ENCODE measurements around the gene TSR1. TPM values are rescaled to one million over a fixed set of nuclear protein-coding genes. Genes with fewer than 3 reads are reported as not detected.

The TSR1 gene
- total RNA-seq, 1 donor from 2014 or later = 78.3 TPM

- H3K36me3 Mint-ChIP-seq (ENCODE audit: low read depth) = peaks cover 3% of the 10 kb centered on the region
- H3K27me3 Mint-ChIP-seq (ENCODE audit: low read depth) = no peaks in the 10 kb centered on the region
Measured at GRCh38 chr17:2312736-2313135, 23.5 kb downstream of the TSR1 start.

DNA sequence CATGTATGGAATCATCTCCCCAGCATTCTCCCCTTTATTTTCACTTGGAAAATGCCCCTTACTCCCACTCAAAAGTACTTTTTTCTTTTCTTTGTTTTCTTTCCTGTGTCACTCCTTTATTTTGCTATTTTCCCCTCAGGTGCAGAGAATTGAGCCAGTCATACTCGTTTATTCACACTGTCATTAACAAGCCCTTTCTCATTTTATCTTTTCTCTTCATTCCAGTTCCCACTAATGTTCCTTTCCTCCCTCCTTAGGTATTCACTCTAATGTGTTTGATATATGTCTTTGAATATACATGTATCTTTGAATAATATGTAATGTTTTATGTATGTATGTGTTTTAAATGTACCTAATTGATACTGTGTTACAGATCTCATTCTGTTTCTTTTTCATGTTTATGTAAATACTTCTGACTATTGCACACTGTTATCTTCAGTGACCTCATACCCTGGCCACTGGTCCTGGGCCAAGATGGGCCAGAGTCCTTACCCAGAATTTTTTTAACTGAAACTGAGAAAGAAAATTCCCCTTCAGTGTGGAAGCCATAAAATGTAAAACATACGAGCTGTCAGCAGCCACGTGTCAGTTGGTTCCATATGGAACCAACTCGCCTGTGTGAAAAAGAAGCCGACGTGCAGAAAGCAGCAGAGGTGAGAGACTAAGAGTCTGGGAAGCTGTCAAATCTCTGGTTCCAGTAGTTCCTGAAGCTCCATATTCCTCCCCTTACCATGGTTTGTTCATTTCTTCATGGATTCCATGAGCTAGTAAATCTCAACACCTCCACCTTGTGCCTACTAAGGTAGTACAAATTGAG lies 26.7 kb downstream of the TSR1 start:
- peaks cover 22% of the 10 kb centered on the region for H3K4me1 Mint-ChIP-seq (ENCODE audit: low read depth)
- peaks cover 16% of the 10 kb centered on the region for H3K36me3 Mint-ChIP-seq (ENCODE audit: low read depth)
- H3K9me3 Mint-ChIP-seq = no peaks in the 10 kb centered on the region
- no peaks in the 10 kb centered on the region for H3K27me3 Mint-ChIP-seq (ENCODE audit: low read depth)
- H3K27ac Mint-ChIP-seq = no peak overlapping the region
- intact Hi-C loops (cut with micrococcal nuclease) = no loop called here
- H3K4me3 Mint-ChIP-seq (ENCODE audit: low read depth) = no peak overlapping the region
- DNase-seq (ENCODE audit: low spot score) = no peak

More at GRCh38 chr17:2312736-2313135, 23.5 kb downstream of the TSR1 start:
- intact Hi-C loops (cut with micrococcal nuclease) = no loop called here
- DNase-seq (ENCODE audit: low spot score) = no peak
- no peak overlapping the region for H3K4me3 Mint-ChIP-seq (ENCODE audit: low read depth)
- no peaks in the 10 kb centered on the region for H3K9me3 Mint-ChIP-seq
- H3K4me1 Mint-ChIP-seq (ENCODE audit: low read depth) = peaks cover 4% of the 10 kb centered on the region
- no peak overlapping the region for H3K27ac Mint-ChIP-seq

- Mint-ChIP-seq H3K27ac (no peak overlapping the region), H3K4me3 (ENCODE audit: low read depth) (peak overlapping the region; percentile 69), H3K4me1 (ENCODE audit: low read depth) (peaks cover 29% of the 10 kb centered on the region), H3K27me3 (ENCODE audit: low read depth) (no peaks in the 10 kb centered on the region), H3K36me3 (ENCODE audit: low read depth) (peaks cover 24% of the 10 kb centered on the region), H3K9me3 (no peaks in the 10 kb centered on the region)
- intact Hi-C loops (cut with micrococcal nuclease) = loop anchor here (5.0 kb wide), 1 partner anchor 43 kb away; no protein-coding TSS in a partner anchor
- DNase-seq (ENCODE audit: low spot score) = no peak
Measured at GRCh38 chr17:2304931-2305330, 31.3 kb downstream of the TSR1 start.

GRCh38 chr17:2303204-2304188 lies 32.8 kb downstream of the TSR1 start, which contains the start of the genes SMG6 and SRR:
SMG6 (minus strand) TSS chr17:2303785; CDS start chr17:2303720, 65 bp downstream.
SRR (plus strand) TSS chr17:2303950; CDS start chr17:2315561, 11,611 bp downstream.
- peaks cover 25% of the 10 kb centered on the region for H3K4me1 Mint-ChIP-seq (ENCODE audit: low read depth)
- peaks cover 27% of the 10 kb centered on the region for H3K36me3 Mint-ChIP-seq (ENCODE audit: low read depth)
- H3K9me3 Mint-ChIP-seq = no peaks in the 10 kb centered on the region
- H3K4me3 Mint-ChIP-seq (ENCODE audit: low read depth) = peak within 1 kb of the TSS; percentile 87
- peak; percentile 90 for DNase-seq (ENCODE audit: low spot score)
- no peaks in the 10 kb centered on the region for H3K27me3 Mint-ChIP-seq (ENCODE audit: low read depth)
- peak within 1 kb of the TSS; percentile 70 for H3K27ac Mint-ChIP-seq
- intact Hi-C loops (cut with micrococcal nuclease) = loop anchor here (1.0 to 5.0 kb wide), 4 partner anchors 34 to 587 kb away; partner anchors contain the start of genes MNT and SGSM2

GRCh38 chr17:2302778-2303203 lies 33.5 kb downstream of the TSR1 start:
- Mint-ChIP-seq H3K27ac (peak overlapping the region; percentile 70), H3K27me3 (ENCODE audit: low read depth) (no peaks in the 10 kb centered on the region), H3K4me1 (ENCODE audit: low read depth) (peaks cover 25% of the 10 kb centered on the region), H3K4me3 (ENCODE audit: low read depth) (peak overlapping the region; percentile 87), H3K9me3 (no peaks in the 10 kb centered on the region), H3K36me3 (ENCODE audit: low read depth) (peaks cover 27% of the 10 kb centered on the region)
- DNase-seq (ENCODE audit: low spot score) = no peak
- intact Hi-C loops (cut with micrococcal nuclease) = loop anchor here (1.0 to 5.0 kb wide), 4 partner anchors 35 to 586 kb away; partner anchors contain the start of genes MNT and SGSM2

DNA sequence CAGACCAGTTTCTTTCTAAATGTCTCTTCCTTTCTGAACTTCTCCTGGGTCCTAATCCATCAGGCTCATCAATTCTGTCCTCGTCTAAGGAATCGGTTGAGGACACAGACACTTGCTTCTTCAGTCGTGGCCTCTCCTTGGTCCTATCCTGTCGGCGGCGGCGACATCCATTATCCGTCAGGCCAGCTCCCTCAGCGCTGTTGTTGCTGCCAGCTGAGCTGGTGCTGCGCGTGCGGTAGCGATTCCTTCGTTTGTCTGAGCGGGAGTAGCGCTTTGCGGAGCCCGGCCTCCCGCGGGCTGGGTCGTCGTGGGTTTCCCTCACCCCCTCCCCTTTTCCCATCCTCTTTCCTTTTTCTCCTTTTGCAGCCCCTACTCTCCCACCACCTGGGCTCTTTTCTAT lies 36.5 kb downstream of the TSR1 start:
- no peak for DNase-seq (ENCODE audit: low spot score)
- H3K27ac Mint-ChIP-seq = no peak overlapping the region
- H3K27me3 Mint-ChIP-seq (ENCODE audit: low read depth) = no peaks in the 10 kb centered on the region
- H3K36me3 Mint-ChIP-seq (ENCODE audit: low read depth) = peaks cover 41% of the 10 kb centered on the region
- H3K4me3 Mint-ChIP-seq (ENCODE audit: low read depth) = no peak overlapping the region
- H3K9me3 Mint-ChIP-seq = no peaks in the 10 kb centered on the region
- intact Hi-C loops (cut with micrococcal nuclease) = loop anchor here (5.0 kb wide), 1 partner anchor 37 kb away; no protein-coding TSS in a partner anchor
- peaks cover 27% of the 10 kb centered on the region for H3K4me1 Mint-ChIP-seq (ENCODE audit: low read depth)

GRCh38 chr17:2299136-2299535 lies 37.1 kb downstream of the TSR1 start:
- Mint-ChIP-seq H3K27ac (no peak overlapping the region), H3K36me3 (ENCODE audit: low read depth) (peaks cover 46% of the 10 kb centered on the region), H3K4me3 (ENCODE audit: low read depth) (no peak overlapping the region), H3K27me3 (ENCODE audit: low read depth) (no peaks in the 10 kb centered on the region), H3K9me3 (no peaks in the 10 kb centered on the region), H3K4me1 (ENCODE audit: low read depth) (peaks cover 31% of the 10 kb centered on the region)
- no peak for DNase-seq (ENCODE audit: low spot score)
- intact Hi-C loops (cut with micrococcal nuclease) = no loop called here

DNA sequence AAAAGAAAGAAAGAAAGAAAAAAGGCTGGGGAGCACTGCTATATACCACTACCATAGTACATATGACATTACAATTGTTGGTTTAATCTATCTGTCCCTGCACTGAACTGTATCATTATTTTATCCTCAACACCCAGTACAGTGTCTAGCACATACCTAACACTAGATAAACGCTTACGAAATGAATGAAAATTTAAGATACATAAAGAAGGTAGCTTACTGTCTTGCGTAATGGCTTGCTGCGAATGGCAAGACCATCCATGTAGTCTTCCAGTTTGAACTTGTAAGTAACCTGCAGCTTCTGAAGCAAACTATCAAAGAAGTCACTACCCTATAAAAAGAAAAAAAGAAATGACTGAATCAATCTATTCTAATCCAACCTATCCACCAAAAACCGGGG lies 39.2 kb downstream of the TSR1 start:
- Mint-ChIP-seq H3K36me3 (ENCODE audit: low read depth) (peaks cover 58% of the 10 kb centered on the region), H3K4me3 (ENCODE audit: low read depth) (no peak overlapping the region), H3K27ac (no peak overlapping the region), H3K9me3 (no peaks in the 10 kb centered on the region), H3K27me3 (ENCODE audit: low read depth) (no peaks in the 10 kb centered on the region), H3K4me1 (ENCODE audit: low read depth) (peaks cover 27% of the 10 kb centered on the region)
- intact Hi-C loops (cut with micrococcal nuclease) = no loop called here
- no peak for DNase-seq (ENCODE audit: low spot score)

- H3K27me3 Mint-ChIP-seq (ENCODE audit: low read depth) = no peaks in the 10 kb centered on the region
- peaks cover 24% of the 10 kb centered on the region for H3K4me1 Mint-ChIP-seq (ENCODE audit: low read depth)
- H3K36me3 Mint-ChIP-seq (ENCODE audit: low read depth) = peaks cover 68% of the 10 kb centered on the region
- no peaks in the 10 kb centered on the region for H3K9me3 Mint-ChIP-seq
- peak overlapping the region; percentile 20 for H3K27ac Mint-ChIP-seq
- no peak for DNase-seq (ENCODE audit: low spot score)
- H3K4me3 Mint-ChIP-seq (ENCODE audit: low read depth) = no peak overlapping the region
- intact Hi-C loops (cut with micrococcal nuclease) = no loop called here
Measured at GRCh38 chr17:2295575-2295974, 40.7 kb downstream of the TSR1 start.

GRCh38 chr17:2292100-2292499 lies 44.2 kb downstream of the TSR1 start:
- Mint-ChIP-seq H3K27ac (no peak overlapping the region), H3K4me1 (ENCODE audit: low read depth) (peaks cover 22% of the 10 kb centered on the region), H3K36me3 (ENCODE audit: low read depth) (peaks cover 71% of the 10 kb centered on the region)

DNA sequence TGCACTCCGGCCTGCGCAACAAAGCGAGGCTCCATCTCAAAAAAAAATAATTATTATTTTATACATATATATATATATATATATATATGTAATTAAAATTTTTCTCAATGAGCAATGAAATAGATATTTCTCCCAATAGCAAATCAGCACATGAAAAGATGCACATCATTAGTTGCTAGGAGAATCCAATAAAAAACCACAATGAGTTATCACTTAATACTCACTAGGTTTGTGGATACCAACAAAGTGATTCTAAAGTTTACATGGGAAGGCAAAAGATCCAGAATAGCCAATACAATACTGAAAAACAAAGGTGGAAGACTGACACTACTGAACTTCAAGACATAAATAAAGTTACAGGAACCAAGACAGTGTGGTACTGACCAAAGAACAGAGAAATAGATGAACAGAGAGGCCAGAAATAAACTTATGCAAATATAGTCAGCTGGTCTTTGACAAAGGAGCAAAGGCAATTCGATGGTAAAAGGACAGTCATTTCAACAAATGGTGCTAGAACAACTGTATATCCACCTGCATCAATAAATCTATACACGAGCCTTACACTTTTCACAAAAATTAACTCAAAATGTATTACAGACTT lies 46.3 kb downstream of the TSR1 start:
- intact Hi-C loops (cut with micrococcal nuclease) = no loop called here
- Mint-ChIP-seq H3K27me3 (ENCODE audit: low read depth) (no peaks in the 10 kb centered on the region), H3K4me1 (ENCODE audit: low read depth) (peaks cover 11% of the 10 kb centered on the region), H3K36me3 (ENCODE audit: low read depth) (peaks cover 64% of the 10 kb centered on the region), H3K27ac (peak overlapping the region; percentile 14), H3K4me3 (ENCODE audit: low read depth) (no peak overlapping the region), H3K9me3 (no peaks in the 10 kb centered on the region)
- no peak for DNase-seq (ENCODE audit: low spot score)

More at GRCh38 chr17:2292100-2292499, 44.2 kb downstream of the TSR1 start:
- H3K9me3 Mint-ChIP-seq = no peaks in the 10 kb centered on the region
- H3K4me3 Mint-ChIP-seq (ENCODE audit: low read depth) = no peak overlapping the region
- H3K27me3 Mint-ChIP-seq (ENCODE audit: low read depth) = no peaks in the 10 kb centered on the region
- no peak for DNase-seq (ENCODE audit: low spot score)
- intact Hi-C loops (cut with micrococcal nuclease) = no loop called here

GRCh38 chr17:2283302-2283701 lies 53.0 kb downstream of the TSR1 start:
- no peak for DNase-seq (ENCODE audit: low spot score)
- no peak overlapping the region for H3K4me3 Mint-ChIP-seq (ENCODE audit: low read depth)
- H3K4me1 Mint-ChIP-seq (ENCODE audit: low read depth) = peaks cover 41% of the 10 kb centered on the region
- H3K36me3 Mint-ChIP-seq (ENCODE audit: low read depth) = peaks cover 73% of the 10 kb centered on the region
- H3K27ac Mint-ChIP-seq = peak overlapping the region; percentile 10
- intact Hi-C loops (cut with micrococcal nuclease) = loop anchor here (2.0 kb wide), 1 partner anchor 229 kb away; the partner anchor contains the start of gene HIC1
- H3K27me3 Mint-ChIP-seq (ENCODE audit: low read depth) = no peaks in the 10 kb centered on the region
- no peaks in the 10 kb centered on the region for H3K9me3 Mint-ChIP-seq
